Anterior cingulate cortex (tissue), 58 donors: Measurements from ENCODE around the gene SAMD5.

Experiments
- DNase-seq, 58 donors: peaks; one replicate each; lab custom pipeline; 2025; lab: John Stamatoyannopoulos, UW

The SAMD5 gene

DNA sequence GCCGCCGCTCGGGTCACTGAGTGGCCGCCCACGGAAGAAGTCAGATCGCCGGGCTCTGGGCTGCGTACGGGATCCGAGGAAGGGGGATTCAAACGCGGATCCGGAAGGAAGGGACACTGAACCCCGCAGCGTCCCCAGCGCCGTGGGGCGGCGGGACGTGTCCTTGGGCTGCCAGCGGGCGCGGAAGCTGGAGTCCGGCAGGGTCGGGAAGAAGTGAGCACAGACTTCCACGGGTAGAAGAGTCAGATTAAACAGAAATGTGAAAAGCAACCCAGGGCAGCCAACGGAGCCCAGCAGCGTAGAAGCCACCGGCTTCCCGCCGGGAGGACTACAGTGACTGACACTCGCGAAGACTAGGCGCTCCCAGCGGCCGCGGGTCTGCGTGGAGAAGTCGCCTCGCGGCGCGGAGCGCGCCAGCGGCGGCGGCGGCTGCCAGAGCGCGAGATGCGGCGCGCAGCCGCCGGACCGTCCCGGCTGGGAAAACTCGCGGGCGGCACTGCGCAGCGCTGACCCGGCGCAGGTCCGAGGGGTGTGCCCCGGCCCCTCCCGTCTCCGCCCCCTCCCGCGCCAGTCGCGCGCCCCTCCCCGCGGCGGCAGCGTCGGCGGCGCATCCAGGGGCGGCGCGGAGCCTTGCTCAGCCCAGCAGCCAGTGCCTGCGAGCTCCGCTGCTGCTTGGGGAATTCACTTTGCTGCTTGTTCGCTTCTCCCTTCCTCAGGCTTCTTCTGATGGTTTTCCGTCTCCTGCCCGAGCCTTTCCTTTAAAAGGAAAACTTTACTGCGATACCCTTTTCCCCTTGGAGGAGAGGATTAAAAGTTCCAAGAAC, at the start of gene SAMD5:
SAMD5 (plus strand) TSS at position 649 of the 824 bp plus-strand sequence. CDS start 239 bp downstream, outside the sequence.
- peak in 23 of 58 donors; percentile 3 to 72 (median 35) for DNase-seq

DNA sequence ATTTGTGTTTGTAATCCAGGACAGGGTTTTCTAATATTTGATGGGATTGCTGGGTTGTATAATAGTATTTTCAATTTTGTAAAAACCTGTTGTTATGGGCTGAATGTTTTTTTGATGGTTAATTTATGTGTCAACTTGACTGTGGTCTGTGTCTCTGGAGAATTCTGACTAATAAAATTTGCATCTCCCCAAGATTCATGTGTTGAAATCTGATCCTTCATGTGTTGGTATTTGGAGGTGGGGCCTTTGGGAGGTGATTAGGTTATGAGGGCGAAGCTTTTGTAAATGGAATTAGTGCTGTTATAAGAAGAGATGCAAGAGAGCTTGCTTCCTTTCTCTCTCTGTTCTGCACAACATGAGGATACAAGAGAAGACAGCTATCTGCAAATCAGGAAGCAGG, 48.7 kb upstream of the SAMD5 start:
- DNase-seq: no peak

DNA sequence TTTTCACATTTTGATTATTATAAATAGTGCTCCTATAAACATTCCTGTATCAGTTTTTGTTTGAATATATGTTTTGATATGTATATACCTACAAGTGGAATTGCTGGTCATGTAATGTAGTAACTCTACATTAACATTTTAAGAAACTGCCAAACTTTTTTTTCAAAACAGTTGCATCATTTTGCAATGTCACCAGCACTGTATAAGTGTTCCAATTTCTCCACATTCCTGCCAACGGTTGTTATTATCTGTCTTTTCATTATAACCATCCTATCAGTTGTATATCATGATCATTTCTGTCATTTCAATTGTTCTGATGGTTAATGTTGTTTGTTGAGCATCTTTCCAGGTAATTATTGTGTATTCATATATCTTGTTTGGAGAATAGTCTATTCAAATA, 44.8 kb upstream of the SAMD5 start:
- no peak for DNase-seq

DNA sequence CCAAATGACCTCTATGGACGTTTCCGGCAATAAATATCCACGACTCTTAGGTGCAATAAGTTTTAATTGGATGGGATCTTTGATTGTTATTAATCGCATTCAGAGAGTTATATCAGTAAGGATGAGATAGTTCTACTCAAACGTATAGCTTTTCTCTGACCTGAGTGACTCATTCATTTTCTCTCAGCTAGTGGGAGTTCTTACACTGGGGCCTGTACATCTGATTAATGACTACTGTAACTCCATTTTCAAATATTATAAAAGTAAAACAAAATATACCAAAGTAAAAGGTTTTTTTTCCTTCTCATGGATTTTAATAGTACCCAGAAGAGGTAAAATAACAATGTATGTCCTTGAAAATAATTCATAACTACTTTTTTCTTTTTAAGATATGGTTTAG, 41.1 kb upstream of the SAMD5 start:
- no peak for DNase-seq

DNA sequence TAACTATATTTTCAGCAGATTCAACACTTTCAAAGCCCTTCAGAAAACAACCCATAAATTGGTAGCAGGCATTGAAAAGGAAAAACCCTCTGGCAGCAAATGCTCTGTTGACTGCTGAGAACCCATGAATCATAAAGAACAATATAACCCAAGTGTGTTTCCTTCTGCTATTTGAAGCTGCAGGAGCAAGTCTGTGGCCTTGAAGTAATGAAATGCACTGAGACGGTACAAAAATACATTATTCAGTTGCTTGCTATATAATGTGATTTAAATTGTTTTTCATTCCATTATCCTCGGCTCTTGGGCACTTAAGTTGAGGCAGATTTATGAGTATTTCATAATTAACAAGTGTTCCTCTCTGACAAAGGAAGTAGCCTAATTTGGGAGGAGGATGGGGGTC, 40.6 kb upstream of the SAMD5 start:
- DNase-seq: no peak

DNA sequence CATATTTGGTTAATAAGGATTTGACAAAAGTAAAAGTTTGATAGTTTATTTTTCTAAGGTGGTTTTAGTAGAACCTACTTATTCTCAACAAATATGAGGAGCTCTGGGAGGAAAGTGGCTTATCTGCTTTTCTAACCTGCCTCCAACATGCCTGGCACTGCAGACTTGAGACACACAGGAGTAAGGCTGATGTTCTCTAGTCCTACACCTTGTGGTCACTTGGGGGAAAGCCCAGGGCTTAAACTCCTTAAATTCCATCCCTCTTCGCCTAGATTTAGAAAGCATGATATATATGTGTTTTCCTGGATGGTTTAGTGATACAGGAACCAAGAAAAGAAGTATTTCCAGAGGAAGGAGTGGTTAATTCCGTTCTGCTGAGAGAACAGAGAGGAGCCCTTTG, 39.9 kb upstream of the SAMD5 start:
- no peak for DNase-seq

DNA sequence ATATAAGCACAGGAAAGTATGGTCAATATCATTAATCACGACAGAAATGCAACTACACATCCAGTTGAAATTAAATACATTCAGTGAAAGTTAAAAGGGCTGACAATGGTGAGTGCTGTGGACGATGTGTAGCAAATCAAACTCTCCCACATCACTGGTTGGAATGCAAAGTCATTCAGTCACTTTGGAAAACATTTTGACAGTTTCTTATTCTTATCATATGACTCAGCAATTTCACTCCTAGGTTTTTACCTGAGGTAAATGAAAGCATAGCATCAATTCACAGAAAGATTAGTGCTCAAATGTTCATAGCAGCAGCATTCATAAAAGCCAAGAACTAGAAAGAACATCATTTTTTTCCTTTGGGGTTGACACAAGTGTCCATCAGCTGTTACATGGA, 28.6 kb upstream of the SAMD5 start:
- DNase-seq: no peak

DNA sequence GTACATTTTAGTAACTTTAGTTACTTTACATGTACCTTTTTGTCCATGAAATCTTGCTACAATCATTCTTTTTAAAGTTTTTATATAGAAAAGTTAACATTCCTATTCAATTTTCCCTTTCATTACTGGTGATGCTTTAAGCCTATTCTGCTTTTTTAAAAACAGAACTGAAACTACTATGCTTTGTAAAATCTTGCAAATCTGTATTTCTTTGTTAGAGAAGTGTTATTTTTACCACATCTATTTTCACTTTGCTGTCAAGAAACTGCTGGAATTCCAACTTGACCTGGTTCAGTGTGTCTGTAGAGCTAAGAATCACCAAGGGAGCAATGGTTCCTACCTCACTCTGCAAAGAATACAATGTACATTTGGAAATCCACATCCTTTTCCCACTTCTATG, 21.8 kb upstream of the SAMD5 start:
- DNase-seq: no peak

DNA sequence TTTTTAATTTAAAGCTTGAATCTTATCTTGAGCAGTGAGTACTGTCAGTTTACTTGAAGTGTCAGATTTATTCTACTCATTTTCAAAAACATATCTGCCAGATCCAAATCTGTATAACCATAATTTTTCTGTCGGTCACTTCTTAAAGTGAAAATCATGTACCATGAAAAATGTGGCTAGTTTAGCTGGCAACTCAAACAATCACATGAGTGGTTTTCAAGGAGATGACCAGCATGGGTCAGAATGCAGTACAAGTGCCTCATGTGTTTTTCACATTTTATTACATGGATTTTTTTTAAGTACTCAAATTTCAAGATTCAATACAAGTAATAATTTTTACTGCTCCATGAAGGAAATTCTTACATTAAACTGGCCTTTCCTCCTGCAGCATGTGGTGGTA, 11.0 kb upstream of the SAMD5 start:
- DNase-seq: no peak

DNA sequence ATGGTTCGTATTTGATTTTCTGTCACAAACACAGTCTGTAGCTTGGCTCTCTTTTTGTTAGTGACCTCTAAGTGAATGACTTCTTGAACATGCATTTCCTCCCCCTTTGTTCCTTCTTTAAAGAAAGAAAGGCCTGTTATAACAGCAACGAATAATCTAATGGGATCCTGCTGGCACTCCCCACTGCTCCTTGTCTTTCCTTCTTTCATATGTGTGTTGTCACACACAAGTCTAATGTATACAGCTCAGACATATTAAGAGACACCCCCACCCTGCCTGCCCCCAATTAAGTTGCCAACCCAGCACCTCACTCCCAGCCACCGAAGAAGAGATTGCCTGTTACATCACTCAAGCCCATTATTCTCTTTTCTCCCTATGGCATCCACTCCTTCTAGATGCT, 4.9 kb upstream of the SAMD5 start:
- DNase-seq: no peak

DNA sequence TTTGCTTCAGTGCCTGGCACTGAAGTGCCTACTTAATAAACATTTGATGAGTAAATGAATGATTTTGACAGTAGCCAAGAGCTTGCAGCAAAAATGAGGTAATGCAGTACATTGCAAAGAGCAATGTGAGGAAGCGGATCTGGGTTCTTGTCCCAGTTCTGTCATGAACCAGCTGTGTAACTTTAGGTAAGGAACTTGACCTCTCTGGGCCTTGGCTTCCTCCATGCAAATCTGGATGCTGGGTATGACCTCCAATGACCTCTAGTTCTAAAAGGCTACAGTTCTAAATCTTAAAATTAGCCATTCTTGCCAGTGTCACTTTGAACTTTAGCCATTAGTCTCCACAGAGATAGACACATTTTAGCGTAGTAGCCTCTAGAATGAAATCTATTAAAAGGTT, 3.6 kb upstream of the SAMD5 start:
- DNase-seq: no peak

DNA sequence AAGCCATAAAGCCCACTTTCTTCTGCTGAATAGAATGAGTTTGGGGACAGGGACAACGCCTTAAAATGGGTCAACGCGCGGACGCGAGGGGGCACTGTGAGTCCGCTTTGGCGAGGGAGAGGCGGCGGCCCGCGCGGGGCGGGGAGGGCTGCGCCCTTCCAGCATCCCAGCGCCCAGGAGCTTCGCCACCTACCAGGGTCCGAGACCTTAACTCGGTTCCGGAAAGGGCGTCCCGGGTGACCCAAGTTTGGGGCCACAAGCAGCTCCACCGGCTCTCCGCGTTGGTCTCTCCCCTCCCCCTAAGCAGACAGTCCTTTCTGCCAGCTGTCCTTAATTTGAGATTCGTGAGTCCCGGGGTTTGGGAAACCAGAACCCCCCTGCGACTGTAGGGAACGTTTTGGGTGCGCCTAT, 1.8 kb upstream of the SAMD5 start:
- DNase-seq: peak in 51 of 58 donors; percentile 9 to 84 (median 38)

DNA sequence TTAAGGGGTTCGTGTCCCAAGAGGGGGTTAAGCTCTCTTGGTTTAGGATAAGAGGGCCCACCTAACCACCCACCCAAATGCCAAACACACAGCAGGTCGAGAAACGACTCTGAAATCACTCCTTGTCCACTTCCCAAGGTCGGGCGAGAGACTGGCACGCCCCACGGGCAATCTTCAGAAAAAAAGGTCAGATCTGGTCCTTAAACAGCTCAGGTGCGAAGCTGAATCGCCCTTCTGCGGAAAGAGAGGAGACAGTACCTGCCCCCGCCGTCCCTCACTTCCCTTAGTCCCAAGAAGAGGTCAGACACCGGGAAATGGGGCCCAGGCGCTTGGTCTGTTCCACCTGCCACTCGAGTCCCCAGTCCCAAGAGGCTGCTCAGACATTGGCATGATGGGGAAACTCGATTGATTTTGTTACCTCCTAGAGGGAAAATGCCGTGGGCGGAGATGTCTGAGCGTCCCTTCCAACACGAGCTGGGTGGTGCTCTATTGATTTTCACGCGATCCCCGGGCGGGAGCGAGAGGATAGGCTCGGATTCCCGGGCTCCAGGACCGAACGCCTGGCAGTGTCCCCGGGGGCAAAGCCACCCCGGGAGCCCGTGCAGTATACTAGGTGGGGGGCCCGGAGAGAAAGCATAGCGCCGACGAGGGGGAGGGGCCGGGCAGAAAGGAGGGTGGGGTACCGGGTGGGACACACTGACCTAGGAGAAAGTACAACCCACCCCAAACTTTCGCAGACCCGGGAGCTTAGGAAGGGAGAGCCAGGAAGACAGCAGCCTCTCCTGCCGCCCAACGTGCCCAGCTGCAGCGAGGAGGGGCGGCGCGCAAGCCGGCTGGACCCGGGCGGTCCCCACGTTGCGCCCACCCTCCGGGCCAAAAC, 1.1 kb upstream of the SAMD5 start:
- DNase-seq: peak in 2 of 58 donors; percentile 20 to 26

DNA sequence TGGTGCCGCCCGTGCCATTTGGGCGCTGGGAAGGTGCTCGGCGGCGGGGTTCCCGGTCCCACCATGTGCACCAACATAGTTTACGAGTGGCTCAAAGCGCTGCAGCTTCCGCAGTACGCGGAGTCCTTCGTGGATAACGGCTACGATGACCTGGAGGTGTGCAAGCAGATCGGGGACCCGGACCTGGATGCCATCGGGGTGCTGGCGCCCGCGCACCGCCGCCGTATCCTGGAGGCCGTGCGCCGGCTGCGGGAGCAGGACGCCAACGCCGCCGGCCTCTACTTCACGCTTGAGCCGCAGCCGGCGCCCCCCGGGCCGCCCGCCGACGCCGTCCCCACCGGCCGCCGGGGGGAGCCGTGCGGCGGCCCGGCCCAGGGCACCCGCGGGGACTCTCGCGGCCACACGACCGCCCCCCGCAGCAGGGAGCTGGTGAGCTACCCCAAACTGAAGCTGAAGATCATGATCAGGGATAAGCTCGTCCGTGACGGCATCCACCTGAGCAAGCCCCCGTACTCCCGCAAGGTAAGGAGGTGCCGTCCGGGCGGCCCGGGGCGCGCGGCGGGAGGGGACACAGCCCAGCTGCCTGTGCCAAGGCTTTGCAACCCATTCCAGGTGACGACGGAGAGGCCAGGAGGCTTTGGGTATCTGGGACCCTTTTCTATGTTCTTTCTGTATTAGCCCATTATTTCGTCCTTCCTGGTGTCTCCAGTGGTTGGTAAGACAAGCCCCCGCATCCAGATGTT, 547 bp downstream of the SAMD5 start:
- DNase-seq: peak in 1 of 58 donors; percentile 14

DNA sequence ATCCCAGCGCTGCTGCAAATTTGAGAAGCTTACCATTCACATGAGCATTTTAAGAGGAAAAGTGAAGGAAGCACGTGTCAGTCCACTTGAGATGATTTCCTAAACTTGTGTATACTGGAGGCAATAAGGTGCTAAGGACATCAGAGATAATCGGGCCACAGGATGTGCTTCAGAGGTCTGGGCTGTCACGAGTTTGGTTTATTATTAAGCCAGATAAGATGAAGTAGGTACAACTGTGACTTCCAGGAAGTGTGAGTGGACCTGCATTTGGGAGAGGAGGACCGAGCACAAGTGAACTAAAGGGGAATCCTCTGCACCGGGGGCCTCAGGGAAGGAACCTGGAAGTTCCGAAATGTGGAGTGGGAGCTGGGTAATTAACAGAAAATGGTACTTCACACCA, 1.4 kb downstream of the SAMD5 start:
- no peak for DNase-seq

DNA sequence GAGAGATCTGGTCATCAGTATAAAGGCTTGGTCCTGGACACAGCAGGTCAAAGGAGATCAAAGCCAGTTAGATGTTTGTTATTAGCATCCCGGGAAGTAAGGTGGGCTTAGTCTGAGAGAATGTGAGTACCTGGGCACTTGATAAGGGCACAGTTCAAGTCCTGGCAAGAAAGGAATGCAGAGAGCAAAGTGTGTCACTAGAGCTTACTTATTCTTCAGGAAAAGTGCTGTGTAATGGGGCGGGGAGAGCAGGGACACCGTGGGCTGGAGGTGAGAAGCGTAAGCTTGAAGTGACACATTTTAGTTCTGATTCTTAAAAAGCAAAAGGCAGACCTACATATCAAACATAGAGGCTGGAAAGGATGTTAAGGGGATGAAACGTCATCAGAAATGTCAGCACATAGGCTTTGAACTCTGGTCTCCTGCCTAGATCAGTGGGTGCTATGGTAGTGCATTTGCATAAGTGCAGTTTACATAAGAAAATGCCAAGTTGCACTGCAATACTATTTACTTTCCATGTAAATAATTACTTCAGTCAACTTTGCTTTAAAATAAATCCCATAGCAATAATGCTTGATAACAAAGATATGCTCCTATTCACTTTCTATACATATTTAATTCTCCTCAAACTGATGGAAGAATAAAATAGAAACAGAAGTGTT, 2.6 kb downstream of the SAMD5 start:
- DNase-seq: no peak

DNA sequence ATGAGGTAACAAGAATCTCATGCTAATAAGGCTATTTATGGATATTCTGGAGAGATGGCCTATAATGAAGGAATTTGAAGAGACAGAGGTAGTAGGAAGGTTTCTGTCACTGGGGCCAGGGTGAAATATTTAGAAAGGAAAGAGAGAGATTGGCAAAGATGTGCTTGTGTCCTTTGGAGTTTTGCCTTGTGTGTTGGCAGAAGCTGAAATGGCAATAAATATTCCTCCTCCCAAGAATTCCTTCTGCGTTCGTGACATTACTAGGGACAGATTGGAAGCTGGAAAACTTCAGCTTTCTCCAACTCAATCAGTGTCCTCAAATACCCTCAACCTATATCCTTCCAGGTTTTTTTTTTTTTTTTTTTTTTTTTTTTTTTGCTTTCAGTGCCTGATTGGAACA, 6.3 kb downstream of the SAMD5 start:
- DNase-seq: no peak

DNA sequence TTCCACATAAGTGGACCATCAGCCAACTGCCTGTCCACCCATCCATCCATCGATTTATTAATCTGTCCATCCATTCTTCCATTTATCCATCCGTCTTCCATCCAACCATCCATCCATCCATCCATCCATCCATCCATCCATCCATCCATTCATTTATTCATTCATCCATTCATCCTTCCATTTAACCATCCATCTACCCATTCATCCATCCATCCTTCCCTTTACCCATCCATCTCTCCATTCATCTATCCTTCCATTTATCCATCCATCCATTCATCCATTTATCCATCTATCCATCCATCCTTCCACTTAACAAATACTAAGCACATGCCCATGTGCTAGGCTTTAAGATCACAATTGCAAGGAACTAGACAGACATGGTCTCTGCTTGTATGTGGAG, 6.8 kb downstream of the SAMD5 start:
- no peak for DNase-seq

DNA sequence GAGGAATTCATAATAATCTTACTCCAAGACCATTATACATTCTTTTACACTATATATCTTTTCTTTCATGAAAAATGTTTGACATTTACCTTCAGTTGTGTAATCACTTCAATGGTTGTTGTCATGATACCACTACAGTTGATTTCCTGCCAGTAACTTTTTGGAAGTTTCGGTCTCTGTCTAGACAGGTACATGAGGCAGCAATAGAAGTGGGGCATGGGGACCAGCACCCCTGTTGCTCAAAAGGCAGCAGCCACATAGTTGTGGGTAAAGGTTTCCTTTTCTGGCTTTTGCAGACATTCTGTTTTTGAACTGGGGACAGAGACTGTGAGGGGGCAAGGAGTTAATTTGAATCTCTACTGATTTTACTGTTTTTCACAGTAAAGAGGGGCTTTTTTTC, 14.1 kb downstream of the SAMD5 start:
- DNase-seq: no peak

DNA sequence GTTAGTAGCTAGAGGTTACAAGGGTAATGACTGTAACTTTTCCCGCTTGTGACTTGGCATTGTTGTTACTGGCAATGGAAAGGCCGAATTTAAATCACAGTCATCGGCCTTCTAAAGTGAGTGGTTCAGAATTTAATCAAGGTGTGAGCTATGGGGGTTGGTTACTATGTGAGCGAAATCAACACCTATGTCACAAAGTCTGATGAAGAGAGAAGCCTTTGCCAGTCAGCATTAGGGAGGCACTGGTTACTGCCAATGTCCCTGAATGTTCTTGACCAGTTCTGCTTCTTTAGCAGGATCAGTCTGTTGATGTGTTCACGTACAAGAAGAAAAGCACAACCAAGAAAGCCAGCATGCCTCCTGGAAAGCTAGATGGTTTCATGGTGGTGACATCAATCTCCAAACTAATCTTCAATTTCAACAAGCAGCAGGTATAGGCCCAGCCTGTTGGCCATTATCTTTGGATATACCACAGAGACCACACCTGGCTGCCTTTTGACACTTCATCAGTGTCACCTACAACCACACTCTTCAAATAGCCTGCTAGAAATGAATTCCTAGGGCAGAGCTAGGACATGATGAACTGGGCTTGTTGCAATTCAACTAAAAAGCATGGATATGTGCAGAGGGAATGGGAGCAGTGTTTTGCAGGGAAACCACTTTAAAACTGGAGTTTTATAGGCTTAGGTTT, 17.2 kb downstream of the SAMD5 start:
- DNase-seq: no peak
